NCI-H1417 (cell line): ENCODE data around the gene FAM163B.
"Not testable (repeated sequence)": the region's sequence is repeated elsewhere in the genome, so short reads cannot be mapped to it uniquely, and the experiment has no call there.

Experiments used
- DNase-seq, 3 experiments: peaks; one replicate each; lab custom pipeline; 2025; lab: John Stamatoyannopoulos, UW

FAM163B gene

GRCh38 chr9:133569891-133570690 is 39.1 kb downstream of the FAM163B start:
- peak in 1 of 3 experiments; percentile 52 for DNase-seq

GRCh38 chr9:133569121-133569785 is 39.9 kb downstream of the FAM163B start:
- DNase-seq = peak in 1 of 3 experiments; percentile 12

GRCh38 chr9:133568186-133568585 is 41.0 kb downstream of the FAM163B start:
- no peak for DNase-seq

GRCh38 chr9:133566817-133567216 is 42.4 kb downstream of the FAM163B start:
- DNase-seq = no peak

- no peak for DNase-seq
These were observed 42.8 kb downstream of the FAM163B start for GRCh38 chr9:133566382-133566781.

- DNase-seq = no peak
These were observed 44.6 kb downstream of the FAM163B start for GRCh38 chr9:133564451-133565116.

- not testable (repeated sequence) for DNase-seq
These were observed 45.4 kb downstream of the FAM163B start for GRCh38 chr9:133563814-133564213.

GRCh38 chr9:133563291-133563796 is 45.8 kb downstream of the FAM163B start:
- peak in 2 of 3 experiments; percentile 3 to 27 for DNase-seq

- DNase-seq = no peak
These were observed 46.4 kb downstream of the FAM163B start for GRCh38 chr9:133562611-133563290.

- DNase-seq = no peak
These were observed 47.1 kb downstream of the FAM163B start for GRCh38 chr9:133561976-133562554.

- DNase-seq = no peak
These were observed 48.2 kb downstream of the FAM163B start for GRCh38 chr9:133560944-133561343.

GRCh38 chr9:133560311-133560710 is 48.9 kb downstream of the FAM163B start:
- DNase-seq = no peak

GRCh38 chr9:133558191-133559126 is 50.7 kb downstream of the FAM163B start:
- DNase-seq = no peak

- DNase-seq = no peak
These were observed 51.6 kb downstream of the FAM163B start for GRCh38 chr9:133557581-133557980.

- no peak for DNase-seq
These were observed 52.8 kb downstream of the FAM163B start for GRCh38 chr9:133556354-133556753.

- DNase-seq = no peak
These were observed 54.5 kb downstream of the FAM163B start for GRCh38 chr9:133554729-133555128.

GRCh38 chr9:133553973-133554713 is 55.0 kb downstream of the FAM163B start:
- DNase-seq = no peak

GRCh38 chr9:133553123-133553522 is 56.1 kb downstream of the FAM163B start:
- DNase-seq = no peak

GRCh38 chr9:133552236-133552635 is 57.0 kb downstream of the FAM163B start:
- peak in 1 of 3 experiments; percentile 7 for DNase-seq

- no peak for DNase-seq
These were observed 57.7 kb downstream of the FAM163B start for GRCh38 chr9:133551446-133551845.
